HL-60 (cell line): ENCODE results near the gene POLR2A.

Experiments used
- DNase-seq, 2 experiments: peaks; one replicate each; pipeline ENCODE4 v3.0.0-alpha.2; 2010 to 2020; ENCODE audit warnings: low read depth in 1 of 2, low spot score in 1 of 2
- H3K27ac ChIP-seq: fragments of 250-450 bp; sonication (Bioruptor Pico); replicated peaks from 2 replicates; pipeline ENCODE4 v1.5.1; 2020; ENCODE audit warnings: mild to moderate bottlenecking, moderate library complexity
- H3K27me3 ChIP-seq: fragments of 250-450 bp; sonication (Bioruptor Pico); 2 replicates; pipeline ENCODE4 v1.5.1; 2021; ENCODE audit warnings: mild to moderate bottlenecking, moderate library complexity; ENCODE audit not compliant: insufficient read depth, poor library complexity, severe bottlenecking
- H3K4me3 ChIP-seq: replicated peaks from 2 replicates; pipeline ENCODE4 v1.5.1; 2011; ENCODE audit warnings: mild to moderate bottlenecking, control low read depth, low read length; ENCODE audit not compliant: insufficient read depth
- CTCF ChIP-seq: IDR thresholded peaks from one replicate; pipeline ENCODE4 v1.5.1; 2011; ENCODE audit warnings: low read length, control low read depth, inconsistent platforms; ENCODE audit not compliant: insufficient read depth
- GABPA ChIP-seq: IDR thresholded peaks from 2 replicates; pipeline ENCODE4 v1.6.1; 2012; ENCODE audit warnings: low read depth
- POLR2AphosphoS5 ChIP-seq: IDR thresholded peaks from 2 replicates; pipeline ENCODE4 v1.6.1; 2012; ENCODE audit warnings: low read depth
- REST ChIP-seq: IDR thresholded peaks from 2 replicates; pipeline ENCODE4 v1.6.1; 2012; ENCODE audit warnings: low read depth; ENCODE audit not compliant: insufficient replicate concordance
- SPI1 ChIP-seq: IDR thresholded peaks from 2 replicates; pipeline ENCODE4 v1.6.1; 2012; ENCODE audit warnings: low read depth, mild to moderate bottlenecking, borderline replicate concordance

The POLR2A gene

GRCh38 chr17:7441266-7441665 lies 42.9 kb upstream of the POLR2A start:
- Histone ChIP-seq H3K27ac (no peak overlapping the region), H3K4me3 (no peak overlapping the region), H3K27me3 (peaks cover 8% of the 10 kb centered on the region)
- TF ChIP-seq POLR2AphosphoS5 = no peak
- TF ChIP-seq GABPA = no peak
- DNase-seq = no peak

- no peak for DNase-seq
- H3K4me3 ChIP-seq = no peak overlapping the region
- TF ChIP-seq CTCF = no peak
- TF ChIP-seq REST = no peak
- no peak for TF ChIP-seq POLR2AphosphoS5
- no peak overlapping the region for H3K27ac ChIP-seq
- peaks cover 8% of the 10 kb centered on the region for H3K27me3 ChIP-seq
These were observed 42.0 kb upstream of the POLR2A start for GRCh38 chr17:7442142-7442541.

- Histone ChIP-seq H3K4me3 (no peak overlapping the region), H3K27me3 (peaks cover 8% of the 10 kb centered on the region), H3K27ac (no peak overlapping the region)
- DNase-seq = no peak
- TF ChIP-seq REST = no peak
- TF ChIP-seq POLR2AphosphoS5 = no peak
- TF ChIP-seq GABPA = no peak
- no peak for TF ChIP-seq SPI1
- no peak for TF ChIP-seq CTCF
These were observed 40.4 kb upstream of the POLR2A start for GRCh38 chr17:7443499-7444485.

- no peak within 1 kb of the TSS for H3K27ac ChIP-seq
- no peak for DNase-seq
- 0 out of 2 replicates have a peak within 1 kb of the TSS, but pooled peaks have one; percentile 12 for H3K4me3 ChIP-seq
- TF ChIP-seq REST = no peak
- no peak for TF ChIP-seq GABPA
- no peak for TF ChIP-seq SPI1
- no peak for TF ChIP-seq POLR2AphosphoS5
- TF ChIP-seq CTCF = no peak
- peaks cover 5% of the 10 kb centered on the region for H3K27me3 ChIP-seq
These were observed 39.2 kb upstream of the POLR2A start, which contains the start of gene CHRNB1 for GRCh38 chr17:7444682-7445618. CHRNB1 (plus strand) TSS chr17:7445061; CDS start chr17:7445128, 67 bp downstream.
